Spleen (tissue), 11 donors: ENCODE measurements around the gene SLC39A7. TPM values are rescaled to one million over a fixed set of nuclear protein-coding genes. Genes with fewer than 3 reads are reported as not detected.

Experiments
- DNase-seq: peaks from one replicate; pipeline ENCODE4 v3.0.0-alpha.2; 2020
- H3K27ac ChIP-seq, 8 donors: fragments of 200-600 bp; sonication (generic) in 7 of 8; 1 replicate in 4 of 8; 2 replicates in 4 of 8; pipeline versions ENCODE4 v1.5.0 to v1.8.0; 2016 to 2021; ENCODE audit warnings: inconsistent platforms in 4 of 8, mild to moderate bottlenecking in 4 of 8, moderate library complexity in 1 of 8
- H3K27me3 ChIP-seq, 7 donors: fragments of 200-600 bp; sonication (generic) in 6 of 7; replicated peaks in 1 of 7; 1 replicate in 4 of 7; 2 replicates in 3 of 7; pipeline versions ENCODE4 v1.5.0 to v1.8.0; 2016 to 2021; ENCODE audit warnings: inconsistent platforms in 3 of 7, mild to moderate bottlenecking in 1 of 7
- H3K36me3 ChIP-seq, 6 donors: fragments of 200-600 bp; sonication (generic) in 5 of 6; 1 replicate in 4 of 6; 2 replicates in 2 of 6; pipeline versions ENCODE4 v1.5.0 to v1.8.0; 2016 to 2021; ENCODE audit warnings: inconsistent platforms in 2 of 6
- H3K4me1 ChIP-seq, 6 donors: fragments of 200-600 bp; sonication (generic) in 5 of 6; 1 replicate in 3 of 6; 2 replicates in 3 of 6; pipeline versions ENCODE4 v1.5.0 to v1.8.0; 2016 to 2021; ENCODE audit warnings: inconsistent platforms in 3 of 6
- H3K4me3 ChIP-seq, 8 donors: fragments of 200-600 bp; sonication (generic) in 7 of 8; 1 replicate in 4 of 8; 2 replicates in 4 of 8; pipeline versions ENCODE4 v1.5.0 to v1.8.0; 2016 to 2021; ENCODE audit warnings: inconsistent platforms in 4 of 8, mild to moderate bottlenecking in 4 of 8, moderate library complexity in 2 of 8
- H3K9me3 ChIP-seq, 8 donors: fragments of 200-600 bp; sonication (generic) in 7 of 8; 1 replicate in 4 of 8; 2 replicates in 4 of 8; pipeline versions ENCODE4 v1.5.0 to v1.8.0; 2016 to 2021; ENCODE audit warnings: inconsistent platforms in 4 of 8
- CTCF ChIP-seq, 11 experiments: fragments of 200-600 bp in 7 of 11; fragments of 450-650 bp in 4 of 11; sonication (generic) in 4 of 11; IDR thresholded peaks in 8 of 11; conservative IDR thresholded peaks in 3 of 11; 1 replicate in 7 of 11; 2 replicates in 4 of 11; pipeline versions ENCODE4 v1.4.0 to v1.8.0; 2016 to 2021; ENCODE audit warnings: antibody characterized with exemption in 11 of 11, inconsistent platforms in 4 of 11, mild to moderate bottlenecking in 1 of 11
- POLR2A ChIP-seq, 3 donors: fragments of 450-650 bp; IDR thresholded peaks; one replicate each; pipeline ENCODE4 v1.5.1; 2017; ENCODE audit warnings: antibody characterized with exemption in 3 of 3, mild to moderate bottlenecking in 1 of 3
- POLR2AphosphoS5 ChIP-seq, 3 donors: sonication (generic); formaldehyde crosslinking; IDR thresholded peaks; one replicate each; pipeline ENCODE4 v1.5.1; 2017; ENCODE audit warnings: antibody characterized with exemption in 3 of 3
- WGBS, 5 donors: extraction: QIAGEN DNeasy Blood & Tissue Kit in 3 of 5; methylation state at CpG; one replicate each; pipeline versions ENCODE4 v1.1.5 to v1.1.7; 2013 to 2018; 5-methylcytosine and 5-hydroxymethylcytosine counted together
- intact Hi-C: fragments of 100-400 bp; cut with DNase I; formaldehyde crosslinking; loops from one replicate; pipeline ENCODE4 v1.15.0; 2023; ENCODE audit warnings: low total_unique reads
- polyA plus RNA-seq, 3 donors: library from polyadenylated mRNA; stranded (reverse); fragments of 200-250 nt; gene quantifications; one replicate each; pipeline ENCODE4 v1.2.1, GENCODE V29; 2013
- total RNA-seq, 7 donors: library from RNA; depleted of rRNA in 3 of 7; stranded (reverse); fragments of >200 nt in 3 of 7; fragmentation: NEBNext Ultra II Directional in 4 of 7; extraction: Animal tissue kit (Norgen Biotek cat#: 25700) in 4 of 7; gene quantifications; one replicate each; pipeline versions ENCODE4 v1.1.0 to v1.2.1, GENCODE V29; 2016 to 2021
- donor health status: healthy with polysubstance abuse.
- donor health status: DM: no; HTN: no; CAD: no; lungs with moderate emphysema.
- donor health status: DM: no; HTN: no; CAD: no.
- donor health status: Bipolar disorder and iron deficiency.
- donor health status: healthy.
- donor health status: DM: no; HTN: no; CAD: no.
- donor health status: DM: yes; HTN: yes; CAD: no.

The SLC39A7 gene
- total and polyA plus RNA-seq, 10 donors, result 28.8 to 58.7 (median 45.3) TPM

- no peak for DNase-seq
- no peak for TF ChIP-seq POLR2AphosphoS5 (IDR thresholded peaks at IDR 0.05)
- no peak for TF ChIP-seq POLR2A (IDR thresholded peaks at IDR 0.05)
- TF ChIP-seq CTCF (IDR thresholded peaks at IDR 0.05 in 8 of 11, conservative IDR thresholded peaks at IDR 0.05 in 3 of 11), result no peak
- Histone ChIP-seq H3K4me3 (no peak overlapping the region), H3K9me3 (no peaks in the 10 kb centered on the region), H3K4me1 (peaks cover 0 to 22% (median 15%) of the 10 kb centered on the region in 6 donors), H3K36me3 (no peaks in the 10 kb centered on the region), H3K27ac (no peak overlapping the region), H3K27me3 (no peaks in the 10 kb centered on the region)
- intact Hi-C loops, result no loop called here
- 69 to 80% (median 75%) methylated on average over 14 of the region's 14 CpGs for WGBS, 5 donors
Observed at GRCh38 chr6:33164665-33165373, 35.8 kb upstream of the SLC39A7 start.

- DNase-seq, result no peak
- TF ChIP-seq POLR2AphosphoS5 (IDR thresholded peaks at IDR 0.05), result no peak
- TF ChIP-seq CTCF (IDR thresholded peaks at IDR 0.05 in 8 of 11, conservative IDR thresholded peaks at IDR 0.05 in 3 of 11), result no peak
- no peak for TF ChIP-seq POLR2A (IDR thresholded peaks at IDR 0.05)
- Histone ChIP-seq H3K4me1 (peaks cover 0 to 19% (median 15%) of the 10 kb centered on the region in 6 donors), H3K9me3 (no peaks in the 10 kb centered on the region), H3K27me3 (no peaks in the 10 kb centered on the region), H3K27ac (no peak overlapping the region), H3K4me3 (no peak overlapping the region), H3K36me3 (no peaks in the 10 kb centered on the region)
- intact Hi-C loops, result no loop called here
- WGBS, 5 donors, result 86 to 92% (median 87%) methylated on average over 17 of the region's 17 CpGs
Observed at GRCh38 chr6:33165581-33166258, 34.9 kb upstream of the SLC39A7 start.

GRCh38 chr6:33166363-33166762 lies 34.3 kb upstream of the SLC39A7 start:
- Histone ChIP-seq H3K36me3 (no peaks in the 10 kb centered on the region), H3K9me3 (no peaks in the 10 kb centered on the region), H3K4me1 (peaks cover 0 to 12% (median 9%) of the 10 kb centered on the region in 6 donors), H3K4me3 (no peak overlapping the region), H3K27me3 (no peaks in the 10 kb centered on the region), H3K27ac (no peak overlapping the region)
- no peak for TF ChIP-seq CTCF (IDR thresholded peaks at IDR 0.05 in 8 of 11, conservative IDR thresholded peaks at IDR 0.05 in 3 of 11)
- no peak for TF ChIP-seq POLR2A (IDR thresholded peaks at IDR 0.05)
- TF ChIP-seq POLR2AphosphoS5 (IDR thresholded peaks at IDR 0.05), result no peak
- intact Hi-C loops, result no loop called here
- 72 to 83% (median 79%) methylated on average over 6 of the region's 6 CpGs for WGBS, 5 donors
- no peak for DNase-seq

GRCh38 chr6:33166811-33167210 lies 33.9 kb upstream of the SLC39A7 start:
- no peak overlapping the region for H3K4me3 ChIP-seq
- H3K36me3 ChIP-seq, result no peaks in the 10 kb centered on the region
- peaks cover 0 to 8% (median 4%) of the 10 kb centered on the region in 6 donors for H3K4me1 ChIP-seq
- H3K27ac ChIP-seq, result no peak overlapping the region
- H3K27me3 ChIP-seq, result no peaks in the 10 kb centered on the region
- no peak for TF ChIP-seq CTCF (IDR thresholded peaks at IDR 0.05 in 8 of 11, conservative IDR thresholded peaks at IDR 0.05 in 3 of 11)
- no peak for TF ChIP-seq POLR2A (IDR thresholded peaks at IDR 0.05)
- TF ChIP-seq POLR2AphosphoS5 (IDR thresholded peaks at IDR 0.05), result no peak
- peak; percentile 58 for DNase-seq
- no peaks in the 10 kb centered on the region for H3K9me3 ChIP-seq
- WGBS, 5 donors, result 84 to 90% (median 86%) methylated on average over 7 of the region's 7 CpGs
- intact Hi-C loops, result no loop called here
